ENCODE data around the gene PTS.
"Not testable (repeated sequence)": the region's sequence is repeated elsewhere in the genome, so short reads cannot be mapped to it uniquely, and the experiment has no call there.

Gene PTS

DNA sequence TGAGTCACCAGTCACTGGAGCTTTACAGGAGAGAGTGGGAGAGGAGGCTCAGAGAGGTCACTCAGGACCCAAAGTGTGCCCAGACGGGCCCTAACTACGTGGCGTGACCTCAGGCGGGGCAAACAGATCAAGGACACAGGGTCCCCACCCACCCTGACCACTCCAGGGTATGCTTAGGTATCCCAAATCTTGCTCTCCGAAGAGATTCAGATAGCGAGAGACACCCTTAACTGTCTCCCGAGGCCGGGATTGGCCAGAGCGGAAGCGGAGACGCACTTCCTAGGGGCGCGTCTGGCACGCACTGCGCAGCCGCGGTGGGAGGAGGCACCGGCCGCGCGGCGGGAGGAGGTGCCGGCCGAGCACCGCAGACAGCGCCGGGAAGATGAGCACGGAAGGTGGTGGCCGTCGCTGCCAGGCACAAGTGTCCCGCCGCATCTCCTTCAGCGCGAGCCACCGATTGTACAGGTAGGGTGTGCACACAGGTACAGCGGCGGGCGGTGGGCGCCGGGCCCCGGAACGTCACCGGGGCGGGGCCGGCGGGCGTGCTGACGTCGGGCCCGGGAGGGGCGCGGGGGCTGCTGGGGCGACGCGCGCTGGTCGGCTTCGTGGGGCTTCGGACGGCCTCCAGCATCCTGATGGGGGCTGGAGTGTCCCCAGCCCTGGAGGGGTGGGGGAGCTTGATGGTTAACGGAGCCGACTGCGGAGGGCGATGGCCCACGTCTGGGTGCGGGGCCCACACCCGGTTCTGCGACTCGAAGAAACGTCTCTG is at the start of gene PTS:
Gene PTS, plus strand, starts transcription at position 367 of the 769 bp plus-strand sequence. Its CDS starts 16 bp downstream, at position 383.
- peaks cover 18% of the 10 kb centered on the region for H3K4me1 Mint-ChIP-seq (ENCODE audit: low read depth)
- H3K36me3 Mint-ChIP-seq (ENCODE audit: low read depth): peaks cover 21% of the 10 kb centered on the region
- no peaks in the 10 kb centered on the region for H3K9me3 Mint-ChIP-seq
- peak within 1 kb of the TSS; percentile 77 for H3K4me3 Mint-ChIP-seq
- H3K27me3 Mint-ChIP-seq (ENCODE audit: low read depth): peaks cover 6% of the 10 kb centered on the region
- peak within 1 kb of the TSS; percentile 92 for H3K27ac Mint-ChIP-seq

DNA sequence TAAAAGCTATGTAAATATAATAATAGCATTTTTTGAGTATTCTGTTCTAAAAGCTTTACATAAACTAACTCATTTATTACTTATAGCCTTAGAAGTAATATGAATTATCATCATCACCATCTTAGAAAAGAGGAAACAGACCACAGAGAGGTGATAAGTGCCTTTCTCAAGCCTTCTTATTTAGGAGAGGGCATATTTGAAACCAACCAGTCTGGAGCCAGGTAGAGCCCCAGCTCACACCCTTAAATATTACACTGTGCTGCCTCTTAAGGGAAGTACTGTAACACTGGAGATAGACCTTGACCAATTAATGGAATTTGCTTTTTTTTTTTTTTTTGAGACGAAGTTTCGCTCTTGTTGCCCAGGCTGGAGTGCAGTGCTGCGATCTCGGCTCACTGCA is 48.6 kb upstream of the PTS start:
- Mint-ChIP-seq H3K27ac (no peak overlapping the region), H3K9me3 (no peaks in the 10 kb centered on the region), H3K4me3 (no peak overlapping the region), H3K36me3 (ENCODE audit: low read depth) (no peaks in the 10 kb centered on the region), H3K27me3 (ENCODE audit: low read depth) (peaks cover 38% of the 10 kb centered on the region), H3K4me1 (ENCODE audit: low read depth) (peaks cover 4% of the 10 kb centered on the region)

- H3K36me3 Mint-ChIP-seq (ENCODE audit: low read depth): no peaks in the 10 kb centered on the region
- H3K9me3 Mint-ChIP-seq: no peaks in the 10 kb centered on the region
- H3K27ac Mint-ChIP-seq: no peak overlapping the region
- H3K4me1 Mint-ChIP-seq (ENCODE audit: low read depth): peaks cover 4% of the 10 kb centered on the region
- H3K27me3 Mint-ChIP-seq (ENCODE audit: low read depth): peaks cover 38% of the 10 kb centered on the region
- H3K4me3 Mint-ChIP-seq: no peak overlapping the region
These were observed 47.8 kb upstream of the PTS start for GRCh38 chr11:112178428-112178827.

DNA sequence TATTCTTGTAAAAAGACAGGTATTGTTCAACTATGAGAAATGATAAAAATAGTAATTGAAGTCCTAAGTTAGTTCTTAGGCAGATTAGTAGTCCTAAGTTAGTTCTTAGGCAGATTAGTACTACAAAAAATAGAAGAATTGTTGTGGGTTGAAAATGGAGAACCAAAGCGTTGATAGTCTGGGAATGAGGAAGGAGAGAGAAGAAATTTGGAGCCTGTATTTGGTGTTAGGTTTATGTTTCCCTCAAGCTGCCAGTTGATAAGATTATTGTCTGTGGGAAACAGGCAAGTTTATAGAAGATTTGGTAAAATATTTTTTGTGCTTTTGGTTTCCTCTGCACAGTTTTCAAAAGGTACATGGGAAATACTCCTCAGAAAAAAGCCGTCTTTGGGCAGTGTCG is 47.3 kb upstream of the PTS start:
- no peak overlapping the region for H3K27ac Mint-ChIP-seq
- H3K4me3 Mint-ChIP-seq: no peak overlapping the region
- no peaks in the 10 kb centered on the region for H3K9me3 Mint-ChIP-seq
- H3K36me3 Mint-ChIP-seq (ENCODE audit: low read depth): no peaks in the 10 kb centered on the region
- H3K27me3 Mint-ChIP-seq (ENCODE audit: low read depth): peaks cover 43% of the 10 kb centered on the region
- peaks cover 4% of the 10 kb centered on the region for H3K4me1 Mint-ChIP-seq (ENCODE audit: low read depth)

DNA sequence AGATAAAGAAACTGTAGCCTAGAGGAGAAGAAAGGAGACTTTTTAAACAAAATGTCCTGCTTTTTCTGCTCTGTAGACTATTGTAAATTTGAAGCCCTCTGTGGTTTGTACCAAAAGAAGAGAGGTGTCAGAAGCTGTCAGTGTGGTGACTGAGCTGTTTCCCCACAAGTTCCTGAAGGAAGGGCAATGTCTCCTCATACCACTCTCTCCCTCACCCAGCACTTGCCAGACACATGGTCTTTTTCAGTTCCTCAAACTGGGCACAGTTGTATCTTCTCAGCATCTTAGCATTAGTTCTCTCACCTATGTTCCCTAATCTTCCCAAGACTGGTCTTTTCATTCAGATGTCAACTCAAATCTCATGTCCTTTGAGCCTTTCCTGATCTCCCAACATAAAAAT is 46.6 kb upstream of the PTS start:
- Mint-ChIP-seq H3K9me3 (no peaks in the 10 kb centered on the region), H3K27me3 (ENCODE audit: low read depth) (peaks cover 41% of the 10 kb centered on the region), H3K4me3 (no peak overlapping the region), H3K36me3 (ENCODE audit: low read depth) (no peaks in the 10 kb centered on the region), H3K4me1 (ENCODE audit: low read depth) (peaks cover 3% of the 10 kb centered on the region), H3K27ac (no peak overlapping the region)

DNA sequence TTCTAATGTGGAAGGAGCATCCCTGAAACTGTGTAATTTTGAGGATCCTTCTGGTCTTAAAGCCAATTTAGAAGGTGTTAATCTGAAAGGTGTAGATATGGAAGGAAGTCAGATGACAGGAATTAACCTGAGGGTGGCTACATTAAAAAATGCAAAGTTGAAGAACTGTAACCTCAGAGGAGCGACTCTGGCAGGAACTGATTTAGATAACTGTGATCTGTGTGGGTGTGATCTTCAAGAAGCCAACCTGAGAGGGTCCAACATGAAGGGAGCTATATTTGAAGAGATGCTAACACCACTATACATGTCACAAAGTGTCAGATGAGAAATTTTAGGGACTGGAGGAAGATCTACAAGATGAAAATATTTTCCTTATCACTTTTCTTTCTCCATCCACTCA is 43.4 kb upstream of the PTS start:
- Mint-ChIP-seq H3K4me1 (ENCODE audit: low read depth) (no peaks in the 10 kb centered on the region), H3K27me3 (ENCODE audit: low read depth) (peaks cover 23% of the 10 kb centered on the region), H3K9me3 (no peaks in the 10 kb centered on the region), H3K4me3 (no peak overlapping the region), H3K36me3 (ENCODE audit: low read depth) (no peaks in the 10 kb centered on the region), H3K27ac (no peak overlapping the region)

GRCh38 chr11:112185883-112186282 is 40.3 kb upstream of the PTS start:
- Mint-ChIP-seq H3K36me3 (ENCODE audit: low read depth) (no peaks in the 10 kb centered on the region), H3K4me1 (ENCODE audit: low read depth) (no peaks in the 10 kb centered on the region), H3K27me3 (ENCODE audit: low read depth) (peaks cover 8% of the 10 kb centered on the region), H3K4me3 (no peak overlapping the region), H3K27ac (no peak overlapping the region), H3K9me3 (no peaks in the 10 kb centered on the region)

DNA sequence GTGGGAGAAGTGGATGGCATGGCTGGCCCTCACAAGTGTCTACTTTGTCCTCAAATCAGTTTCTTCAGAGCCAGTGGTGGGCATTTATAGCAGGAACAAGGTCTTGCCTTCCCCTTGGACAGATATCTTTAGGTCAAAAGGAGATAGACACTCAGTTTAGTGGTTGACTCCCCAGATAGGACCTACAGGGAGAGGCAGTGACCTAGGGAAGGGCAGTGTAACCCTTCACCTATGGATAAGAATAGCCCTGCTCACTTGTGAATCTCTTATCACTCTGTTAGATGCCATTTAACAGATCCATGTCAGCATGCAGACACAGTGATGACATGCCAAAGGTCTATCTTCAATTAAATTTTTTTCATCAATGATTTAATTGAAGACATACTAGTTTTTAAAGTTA is 39.9 kb upstream of the PTS start:
- H3K4me3 Mint-ChIP-seq: no peak overlapping the region
- no peaks in the 10 kb centered on the region for H3K4me1 Mint-ChIP-seq (ENCODE audit: low read depth)
- H3K36me3 Mint-ChIP-seq (ENCODE audit: low read depth): no peaks in the 10 kb centered on the region
- peaks cover 8% of the 10 kb centered on the region for H3K27me3 Mint-ChIP-seq (ENCODE audit: low read depth)
- no peak overlapping the region for H3K27ac Mint-ChIP-seq
- no peaks in the 10 kb centered on the region for H3K9me3 Mint-ChIP-seq

GRCh38 chr11:112195113-112195512 is 31.1 kb upstream of the PTS start:
- H3K27ac Mint-ChIP-seq; H3K36me3 Mint-ChIP-seq (ENCODE audit: low read depth); H3K27me3 Mint-ChIP-seq (ENCODE audit: low read depth); H3K9me3 Mint-ChIP-seq; H3K4me3 Mint-ChIP-seq; H3K4me1 Mint-ChIP-seq (ENCODE audit: low read depth): not testable (repeated sequence)

DNA sequence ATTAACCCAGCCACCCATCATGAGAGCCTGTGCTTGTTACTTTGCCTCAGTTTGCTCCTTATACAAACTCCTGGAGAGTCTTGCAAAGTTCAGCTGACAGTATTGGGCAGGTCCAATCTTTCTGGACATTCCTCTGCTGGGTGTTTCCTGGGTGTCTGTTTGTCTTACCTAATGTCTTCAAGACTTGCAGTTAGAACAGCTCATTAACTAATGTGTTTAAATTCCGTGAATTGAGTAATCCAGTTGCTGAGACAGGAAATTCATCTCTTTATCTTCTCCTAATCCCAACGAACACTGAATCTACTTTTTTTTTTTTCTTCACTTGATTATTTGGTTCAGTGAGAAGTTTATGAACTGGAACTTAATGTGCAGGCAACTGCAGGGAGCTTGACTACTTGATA is 30.3 kb upstream of the PTS start:
- H3K4me3 Mint-ChIP-seq: no peak overlapping the region

DNA sequence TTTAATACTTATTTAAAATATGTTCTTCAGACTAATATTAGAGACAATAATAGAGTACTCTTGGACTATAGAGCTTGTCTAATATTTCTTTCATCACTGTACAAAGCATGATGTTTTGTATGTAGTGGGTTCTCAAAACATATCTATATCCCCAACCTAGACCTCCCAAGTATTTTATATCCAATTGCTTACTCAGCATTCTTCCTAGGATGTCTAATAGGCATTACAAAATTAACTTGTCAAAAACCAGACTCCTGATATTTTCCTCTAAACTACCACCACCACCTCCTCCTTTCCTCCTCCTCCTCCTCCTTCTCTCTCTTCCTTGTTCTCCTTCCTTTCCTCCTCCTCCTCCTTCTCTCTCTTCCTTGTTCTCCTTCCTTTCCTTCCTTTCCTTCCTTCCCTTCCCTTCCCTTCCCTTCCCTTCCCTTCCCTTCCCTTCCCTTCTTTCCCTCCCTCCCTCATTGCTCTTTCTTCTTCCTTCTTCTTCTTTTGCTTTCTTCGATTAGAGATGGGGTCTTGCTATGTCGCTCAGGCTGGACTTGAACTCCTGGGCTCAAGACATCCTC is 29.6 kb upstream of the PTS start:
- H3K27ac Mint-ChIP-seq: no peak overlapping the region
- no peak overlapping the region for H3K4me3 Mint-ChIP-seq
- peaks cover 7% of the 10 kb centered on the region for H3K27me3 Mint-ChIP-seq (ENCODE audit: low read depth)
- H3K4me1 Mint-ChIP-seq (ENCODE audit: low read depth): peaks cover 1% of the 10 kb centered on the region
- no peaks in the 10 kb centered on the region for H3K9me3 Mint-ChIP-seq
- no peaks in the 10 kb centered on the region for H3K36me3 Mint-ChIP-seq (ENCODE audit: low read depth)

More for the DNA sequence above, 30.3 kb upstream of the PTS start:
- peaks cover 1% of the 10 kb centered on the region for H3K4me1 Mint-ChIP-seq (ENCODE audit: low read depth)
- H3K27ac Mint-ChIP-seq: no peak overlapping the region
- no peaks in the 10 kb centered on the region for H3K36me3 Mint-ChIP-seq (ENCODE audit: low read depth)
- no peaks in the 10 kb centered on the region for H3K9me3 Mint-ChIP-seq
- H3K27me3 Mint-ChIP-seq (ENCODE audit: low read depth): peaks cover 7% of the 10 kb centered on the region

- not testable (repeated sequence) for H3K4me1 Mint-ChIP-seq (ENCODE audit: low read depth); H3K27me3 Mint-ChIP-seq (ENCODE audit: low read depth); H3K27ac Mint-ChIP-seq; H3K4me3 Mint-ChIP-seq; H3K9me3 Mint-ChIP-seq; H3K36me3 Mint-ChIP-seq (ENCODE audit: low read depth)
These were observed 27.1 kb upstream of the PTS start for GRCh38 chr11:112199101-112199500.

GRCh38 chr11:112200252-112200651 is 26.0 kb upstream of the PTS start:
- peaks cover 3% of the 10 kb centered on the region for H3K27me3 Mint-ChIP-seq (ENCODE audit: low read depth)
- H3K27ac Mint-ChIP-seq: no peak overlapping the region

GRCh38 chr11:112206071-112206470 is 20.2 kb upstream of the PTS start:
- Mint-ChIP-seq H3K9me3 (no peaks in the 10 kb centered on the region), H3K27me3 (ENCODE audit: low read depth) (peaks cover 15% of the 10 kb centered on the region), H3K27ac (no peak overlapping the region), H3K36me3 (ENCODE audit: low read depth) (no peaks in the 10 kb centered on the region), H3K4me3 (no peak overlapping the region), H3K4me1 (ENCODE audit: low read depth) (no peaks in the 10 kb centered on the region)

More at GRCh38 chr11:112200252-112200651, 26.0 kb upstream of the PTS start:
- Mint-ChIP-seq H3K36me3 (ENCODE audit: low read depth) (no peaks in the 10 kb centered on the region), H3K4me3 (no peak overlapping the region), H3K4me1 (ENCODE audit: low read depth) (no peaks in the 10 kb centered on the region), H3K9me3 (no peaks in the 10 kb centered on the region)

DNA sequence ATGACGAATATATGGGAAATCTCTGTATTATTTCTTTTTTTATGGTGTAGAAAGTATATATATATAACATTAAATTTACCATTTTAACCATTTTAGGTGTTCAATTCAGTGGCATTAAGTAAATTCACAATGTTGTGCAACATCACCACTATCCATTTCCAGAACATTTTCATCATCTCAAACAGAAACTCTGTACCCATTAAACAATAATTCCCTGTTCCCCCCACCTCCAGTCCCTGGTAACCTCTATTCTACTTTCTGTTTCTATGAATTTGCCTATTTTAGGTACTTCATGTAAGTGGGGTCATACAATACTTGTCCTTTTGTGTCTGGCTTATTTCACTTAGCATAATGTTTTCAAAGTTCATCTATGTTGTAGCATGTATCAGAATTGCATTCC is 15.3 kb upstream of the PTS start:
- Mint-ChIP-seq H3K27ac (no peak overlapping the region), H3K4me3 (no peak overlapping the region), H3K4me1 (ENCODE audit: low read depth) (peaks cover 5% of the 10 kb centered on the region), H3K36me3 (ENCODE audit: low read depth) (no peaks in the 10 kb centered on the region), H3K27me3 (ENCODE audit: low read depth) (peaks cover 19% of the 10 kb centered on the region), H3K9me3 (no peaks in the 10 kb centered on the region)

Measured in T-helper 1 cell treated with Interleukin-12 subunit alpha and Interleukin-12 subunit beta and Interleukin-4 antibody, amounts not matched to agents 30 μg/mL and 1 μg/mL, for 36 hours (primary cell).